ENCODE results near the gene PRELID2. TPM values are rescaled to one million over a fixed set of nuclear protein-coding genes. Genes with fewer than 3 reads are reported as not detected.

PRELID2 gene
- total RNA-seq, 4 donors from 2014 or later, result 23.9 to 143 (median 106) TPM

- DNase-seq, result no peak
- 79% methylated on average over 1 of the region's 1 CpG; no CpG with 5 or more reads in 1 of the 2 donors for WGBS, 2 donors (ENCODE audit: low coverage in 1 of 2)
- in situ Hi-C loops (cut with MboI; ENCODE audit: low pct_ligation_motif_present in 1 of 4, low pct_unique_long_range_greater_than_20kb in 1 of 4, low sequenced_read_pairs in 3 of 4), result no loop called here
- no peaks in the 10 kb centered on the region for H3K36me3 ChIP-seq
- intact Hi-C loops (cut with DNase I; ENCODE audit: low total_unique reads), result no loop called here
- H3K27me3 ChIP-seq, result no peaks in the 10 kb centered on the region
- TF ChIP-seq EP300 (IDR thresholded peaks at IDR 0.05; ENCODE audit: low read depth), result no peak
- no peak for TF ChIP-seq POLR2A (IDR thresholded peaks at IDR 0.05)
- TF ChIP-seq POLR2AphosphoS5 (IDR thresholded peaks at IDR 0.05), result no peak
- TF ChIP-seq, protein P1, sequence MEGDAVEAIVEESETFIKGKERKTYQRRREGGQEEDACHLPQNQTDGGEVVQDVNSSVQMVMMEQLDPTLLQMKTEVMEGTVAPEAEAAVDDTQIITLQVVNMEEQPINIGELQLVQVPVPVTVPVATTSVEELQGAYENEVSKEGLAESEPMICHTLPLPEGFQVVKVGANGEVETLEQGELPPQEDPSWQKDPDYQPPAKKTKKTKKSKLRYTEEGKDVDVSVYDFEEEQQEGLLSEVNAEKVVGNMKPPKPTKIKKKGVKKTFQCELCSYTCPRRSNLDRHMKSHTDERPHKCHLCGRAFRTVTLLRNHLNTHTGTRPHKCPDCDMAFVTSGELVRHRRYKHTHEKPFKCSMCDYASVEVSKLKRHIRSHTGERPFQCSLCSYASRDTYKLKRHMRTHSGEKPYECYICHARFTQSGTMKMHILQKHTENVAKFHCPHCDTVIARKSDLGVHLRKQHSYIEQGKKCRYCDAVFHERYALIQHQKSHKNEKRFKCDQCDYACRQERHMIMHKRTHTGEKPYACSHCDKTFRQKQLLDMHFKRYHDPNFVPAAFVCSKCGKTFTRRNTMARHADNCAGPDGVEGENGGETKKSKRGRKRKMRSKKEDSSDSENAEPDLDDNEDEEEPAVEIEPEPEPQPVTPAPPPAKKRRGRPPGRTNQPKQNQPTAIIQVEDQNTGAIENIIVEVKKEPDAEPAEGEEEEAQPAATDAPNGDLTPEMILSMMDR (IDR thresholded peaks at IDR 0.05), result no peak
- no peak overlapping the region for H3K27ac ChIP-seq
- H3K9me3 ChIP-seq, result no peaks in the 10 kb centered on the region
- H3K4me3 ChIP-seq, result no peak overlapping the region
- H3K4me1 ChIP-seq, result no peaks in the 10 kb centered on the region
These were observed 70.8 kb downstream of the PRELID2 start for GRCh38 chr5:145764325-145764724.

GRCh38 chr5:145762833-145763232 is 72.3 kb downstream of the PRELID2 start:
- no peak for DNase-seq
- Histone ChIP-seq H3K36me3 (no peaks in the 10 kb centered on the region), H3K9me3 (no peaks in the 10 kb centered on the region), H3K27ac (no peak overlapping the region), H3K27me3 (no peaks in the 10 kb centered on the region), H3K4me3 (no peak overlapping the region), H3K4me1 (no peaks in the 10 kb centered on the region)
- TF ChIP-seq, protein P1 (IDR thresholded peaks at IDR 0.05), result no peak
- no peak for TF ChIP-seq EP300 (IDR thresholded peaks at IDR 0.05; ENCODE audit: low read depth)
- TF ChIP-seq POLR2AphosphoS5 (IDR thresholded peaks at IDR 0.05), result no peak
- no peak for TF ChIP-seq POLR2A (IDR thresholded peaks at IDR 0.05)
- WGBS, 2 donors (ENCODE audit: low coverage in 1 of 2), result 87% methylated on average over 1 of the region's 1 CpG; no CpG with 5 or more reads in 1 of the 2 donors
- intact Hi-C loops (cut with DNase I; ENCODE audit: low total_unique reads), result no loop called here
- in situ Hi-C loops (cut with MboI; ENCODE audit: low pct_ligation_motif_present in 1 of 4, low pct_unique_long_range_greater_than_20kb in 1 of 4, low sequenced_read_pairs in 3 of 4), result no loop called here

DNA sequence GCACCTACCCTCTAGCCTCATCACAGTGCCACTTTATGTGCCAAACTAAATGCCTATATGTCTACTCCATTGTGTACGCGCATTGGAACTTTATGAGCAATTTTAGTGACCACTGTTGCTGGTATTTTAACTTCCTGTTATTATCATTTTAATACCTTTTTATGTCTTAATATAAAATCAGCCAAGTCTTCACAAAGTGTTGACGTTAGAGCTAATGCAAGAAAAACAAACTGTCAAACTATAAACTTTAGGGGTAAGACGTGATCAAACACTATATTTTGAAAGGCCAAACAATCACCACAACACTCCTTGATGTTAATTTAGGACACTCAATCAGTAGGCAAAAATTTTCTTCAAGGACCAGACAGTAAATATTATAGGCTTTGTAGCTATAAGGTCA is 73.9 kb downstream of the PRELID2 start:
- in situ Hi-C loops (cut with MboI; ENCODE audit: low pct_ligation_motif_present in 1 of 4, low pct_unique_long_range_greater_than_20kb in 1 of 4, low sequenced_read_pairs in 3 of 4), result no loop called here
- intact Hi-C loops (cut with DNase I; ENCODE audit: low total_unique reads), result no loop called here

GRCh38 chr5:145760660-145761059 is 74.5 kb downstream of the PRELID2 start:
- no peak for DNase-seq
- H3K4me1 ChIP-seq, result no peaks in the 10 kb centered on the region
- intact Hi-C loops (cut with DNase I; ENCODE audit: low total_unique reads) (no loop called here), in situ Hi-C loops (cut with MboI; ENCODE audit: low pct_ligation_motif_present in 1 of 4, low pct_unique_long_range_greater_than_20kb in 1 of 4, low sequenced_read_pairs in 3 of 4) (no loop called here)
- no peak overlapping the region for H3K27ac ChIP-seq
- peaks cover 0 to 3% (median 0%) of the 10 kb centered on the region in 4 donors for H3K36me3 ChIP-seq
- TF ChIP-seq POLR2AphosphoS5 (IDR thresholded peaks at IDR 0.05) (no peak), POLR2A (IDR thresholded peaks at IDR 0.05) (no peak), EP300 (IDR thresholded peaks at IDR 0.05; ENCODE audit: low read depth) (no peak)
- TF ChIP-seq, protein P1 (IDR thresholded peaks at IDR 0.05), result no peak
- no peak overlapping the region for H3K4me3 ChIP-seq
- no peaks in the 10 kb centered on the region for H3K9me3 ChIP-seq
- 74 to 86% methylated on average over 1 of the region's 1 CpG for WGBS, 2 donors (ENCODE audit: low coverage in 1 of 2)
- no peaks in the 10 kb centered on the region for H3K27me3 ChIP-seq

More for the DNA sequence above, 73.9 kb downstream of the PRELID2 start:
- 67 to 70% methylated on average over 4 of the region's 4 CpGs for WGBS, 2 donors (ENCODE audit: low coverage in 1 of 2)
- DNase-seq, result no peak
- H3K4me1 ChIP-seq, result no peaks in the 10 kb centered on the region
- no peak for TF ChIP-seq POLR2AphosphoS5 (IDR thresholded peaks at IDR 0.05)
- TF ChIP-seq, protein P1 (IDR thresholded peaks at IDR 0.05), result no peak
- no peak for TF ChIP-seq EP300 (IDR thresholded peaks at IDR 0.05; ENCODE audit: low read depth)
- no peak for TF ChIP-seq POLR2A (IDR thresholded peaks at IDR 0.05)
- no peaks in the 10 kb centered on the region for H3K36me3 ChIP-seq
- no peak overlapping the region for H3K4me3 ChIP-seq
- H3K27ac ChIP-seq, result no peak overlapping the region
- no peaks in the 10 kb centered on the region for H3K9me3 ChIP-seq
- H3K27me3 ChIP-seq, result no peaks in the 10 kb centered on the region

All from transverse colon (tissue), 4 donors.